Measurements from ENCODE around the gene MCRIP2.

DNA sequence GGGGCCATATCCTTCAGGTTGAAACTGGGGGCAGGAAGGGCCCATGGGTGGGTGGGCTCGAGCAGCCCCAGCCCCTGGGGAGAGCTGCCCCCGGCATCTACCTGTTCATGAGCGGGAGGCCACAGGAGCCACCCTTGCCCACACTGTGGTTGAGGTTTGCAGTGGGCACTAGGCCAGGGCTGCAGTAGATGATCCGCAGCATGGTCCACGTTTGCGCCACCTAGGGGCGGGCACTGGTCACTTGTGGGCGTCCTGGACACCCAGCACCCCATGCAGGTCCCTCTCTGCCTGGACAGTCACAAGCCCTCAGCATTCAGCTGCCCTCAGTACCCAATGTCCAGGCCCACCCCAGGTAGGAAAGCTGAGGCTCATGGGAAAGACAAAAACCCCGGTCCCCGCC is 44.3 kb downstream of the MCRIP2 start:
- TF ChIP-seq POLR2AphosphoS5 (IDR thresholded peaks at IDR 0.05) (no peak), CTCF (IDR thresholded peaks at IDR 0.05) (no peak)

Measured in sigmoid colon (tissue), 4 donors.